ENCODE results near the gene PAIP2. TPM values are rescaled to one million over a fixed set of nuclear protein-coding genes. Genes with fewer than 3 reads are reported as not detected.
A peak's percentile ranks its signal among the peaks of the same experiment; 100 is the strongest.
"Not testable (repeated sequence)": the region's sequence is repeated elsewhere in the genome, so short reads cannot be mapped to it uniquely, and the experiment has no call there.

Gene PAIP2
- total RNA-seq, 4 donors from 2014 or later = 13.8 to 67.3 (median 36.5) TPM

- in situ Hi-C loops (cut with MboI; ENCODE audit: low pct_ligation_motif_present in 1 of 4, low pct_unique_long_range_greater_than_20kb in 1 of 4, low sequenced_read_pairs in 3 of 4) = no loop called here
- 30 to 79% methylated on average over 2 to 7 of the region's 7 CpGs for WGBS, 2 donors (ENCODE audit: low coverage in 1 of 2)
- intact Hi-C loops (cut with DNase I; ENCODE audit: low total_unique reads) = no loop called here
- no peak overlapping the region for H3K4me3 ChIP-seq
- H3K36me3 ChIP-seq = no peaks in the 10 kb centered on the region
- no peaks in the 10 kb centered on the region for H3K27me3 ChIP-seq
- peaks cover 11 to 52% (median 46%) of the 10 kb centered on the region in 4 donors for H3K4me1 ChIP-seq
- no peak for DNase-seq
- H3K27ac ChIP-seq = peak overlapping the region in 3 of 4 donors; percentile 45 to 79 (median 68)
- H3K9me3 ChIP-seq = no peaks in the 10 kb centered on the region
- TF ChIP-seq CTCF (IDR thresholded peaks at IDR 0.05) = no peak
- no peak for TF ChIP-seq EP300 (IDR thresholded peaks at IDR 0.05; ENCODE audit: low read depth)
- no peak for TF ChIP-seq POLR2AphosphoS5 (IDR thresholded peaks at IDR 0.05)
- no peak for TF ChIP-seq POLR2A (IDR thresholded peaks at IDR 0.05)
These were observed 42.4 kb downstream of the PAIP2 start for GRCh38 chr5:139383993-139384590.

- Histone ChIP-seq H3K27me3 (no peaks in the 10 kb centered on the region), H3K4me3 (peak overlapping the region in 3 of 4 donors; percentile 24 to 42 (median 24)), H3K36me3 (no peaks in the 10 kb centered on the region), H3K27ac (peak overlapping the region; percentile 57 to 79 (median 66)), H3K9me3 (no peaks in the 10 kb centered on the region), H3K4me1 (peaks cover 11 to 53% (median 48%) of the 10 kb centered on the region in 4 donors)
- WGBS, 2 donors (ENCODE audit: low coverage in 1 of 2) = 74 to 76% methylated on average over 3 to 9 of the region's 9 CpGs
- DNase-seq = no peak
- in situ Hi-C loops (cut with MboI; ENCODE audit: low pct_ligation_motif_present in 1 of 4, low pct_unique_long_range_greater_than_20kb in 1 of 4, low sequenced_read_pairs in 3 of 4) (no loop called here), intact Hi-C loops (cut with DNase I; ENCODE audit: low total_unique reads) (no loop called here)
- TF ChIP-seq POLR2AphosphoS5 (IDR thresholded peaks at IDR 0.05) (no peak), EP300 (IDR thresholded peaks at IDR 0.05; ENCODE audit: low read depth) (no peak), POLR2A (IDR thresholded peaks at IDR 0.05) (no peak), CTCF (IDR thresholded peaks at IDR 0.05) (no peak)
These were observed 43.0 kb downstream of the PAIP2 start for GRCh38 chr5:139384591-139385051.

- no peaks in the 10 kb centered on the region for H3K9me3 ChIP-seq
- H3K36me3 ChIP-seq = no peaks in the 10 kb centered on the region
- in situ Hi-C loops (cut with MboI; ENCODE audit: low pct_ligation_motif_present in 1 of 4, low pct_unique_long_range_greater_than_20kb in 1 of 4, low sequenced_read_pairs in 3 of 4) (no loop called here), intact Hi-C loops (cut with DNase I; ENCODE audit: low total_unique reads) (no loop called here)
- peak overlapping the region; percentile 57 to 79 (median 66) for H3K27ac ChIP-seq
- DNase-seq = peak; percentile 51
- TF ChIP-seq POLR2A (IDR thresholded peaks at IDR 0.05) = no peak
- TF ChIP-seq POLR2AphosphoS5 (IDR thresholded peaks at IDR 0.05) = no peak
- no peak for TF ChIP-seq EP300 (IDR thresholded peaks at IDR 0.05; ENCODE audit: low read depth)
- peak; percentile 10 to 57 (median 27) for TF ChIP-seq CTCF (IDR thresholded peaks at IDR 0.05)
- peak overlapping the region in 3 of 4 donors; percentile 24 to 42 (median 24) for H3K4me3 ChIP-seq
- peaks cover 11 to 53% (median 48%) of the 10 kb centered on the region in 4 donors for H3K4me1 ChIP-seq
- 30 to 38% methylated on average over 3 to 8 of the region's 8 CpGs for WGBS, 2 donors (ENCODE audit: low coverage in 1 of 2)
- no peaks in the 10 kb centered on the region for H3K27me3 ChIP-seq
These were observed 43.7 kb downstream of the PAIP2 start for GRCh38 chr5:139385061-139386049.

GRCh38 chr5:139386050-139386438 is 44.4 kb downstream of the PAIP2 start:
- DNase-seq = no peak
- in situ Hi-C loops (cut with MboI; ENCODE audit: low pct_ligation_motif_present in 1 of 4, low pct_unique_long_range_greater_than_20kb in 1 of 4, low sequenced_read_pairs in 3 of 4) = no loop called here
- intact Hi-C loops (cut with DNase I; ENCODE audit: low total_unique reads) = no loop called here
- H3K36me3 ChIP-seq = no peaks in the 10 kb centered on the region
- no peak overlapping the region for H3K4me3 ChIP-seq
- H3K9me3 ChIP-seq = no peaks in the 10 kb centered on the region
- 89% methylated on average over 5 of the region's 5 CpGs; no CpG with 5 or more reads in 1 of the 2 donors for WGBS, 2 donors (ENCODE audit: low coverage in 1 of 2)
- peaks cover 11 to 57% (median 48%) of the 10 kb centered on the region in 4 donors for H3K4me1 ChIP-seq
- H3K27ac ChIP-seq = peak overlapping the region in 1 of 4 donors; percentile 68
- no peaks in the 10 kb centered on the region for H3K27me3 ChIP-seq
- TF ChIP-seq EP300 (IDR thresholded peaks at IDR 0.05; ENCODE audit: low read depth) (no peak), POLR2AphosphoS5 (IDR thresholded peaks at IDR 0.05) (no peak), POLR2A (IDR thresholded peaks at IDR 0.05) (no peak), CTCF (IDR thresholded peaks at IDR 0.05) (no peak)

- peaks cover 11 to 65% (median 54%) of the 10 kb centered on the region in 4 donors for H3K4me1 ChIP-seq
- intact Hi-C loops (cut with DNase I; ENCODE audit: low total_unique reads); H3K27me3 ChIP-seq; H3K9me3 ChIP-seq; H3K36me3 ChIP-seq; DNase-seq; in situ Hi-C loops (cut with MboI; ENCODE audit: low pct_ligation_motif_present in 1 of 4, low pct_unique_long_range_greater_than_20kb in 1 of 4, low sequenced_read_pairs in 3 of 4); H3K4me3 ChIP-seq; H3K27ac ChIP-seq: not testable (repeated sequence)
- 96% methylated on average over 10 of the region's 10 CpGs; no CpG with 5 or more reads in 1 of the 2 donors for WGBS, 2 donors (ENCODE audit: low coverage in 1 of 2)
These were observed 45.3 kb downstream of the PAIP2 start for GRCh38 chr5:139386956-139387355.

Data from transverse colon (tissue), 4 donors.